HUES6 (cell line): ENCODE results near the gene LAMTOR5.
"Not testable (repeated sequence)": the region's sequence is repeated elsewhere in the genome, so short reads cannot be mapped to it uniquely, and the experiment has no call there.

Experiments used
- H3K27ac ChIP-seq: 2 replicates; pipeline ENCODE4 v1.7.0; 2013; ENCODE audit warnings: low read depth, mild to moderate bottlenecking, low read length, inconsistent platforms
- H3K27me3 ChIP-seq: 2 replicates; pipeline ENCODE4 v1.6.1; 2013; ENCODE audit warnings: low read length; ENCODE audit not compliant: control insufficient read depth, insufficient read depth
- H3K36me3 ChIP-seq: 2 replicates; pipeline ENCODE4 v1.6.1; 2013; ENCODE audit warnings: low read length; ENCODE audit not compliant: control insufficient read depth, insufficient read depth
- H3K4me1 ChIP-seq: 2 replicates; pipeline ENCODE4 v1.6.1; 2013; ENCODE audit warnings: low read length; ENCODE audit not compliant: control insufficient read depth, insufficient read depth
- H3K4me3 ChIP-seq: 2 replicates; pipeline ENCODE4 v1.5.1; 2013; ENCODE audit warnings: low read depth, low read length
- H3K9ac ChIP-seq: one replicate; pipeline ENCODE4 v1.6.1; 2013; ENCODE audit warnings: mild to moderate bottlenecking, low read length
- H3K9me3 ChIP-seq: 2 replicates; pipeline ENCODE4 v1.6.1; 2013; ENCODE audit warnings: low read depth, low read length; ENCODE audit not compliant: control insufficient read depth, insufficient read depth

The LAMTOR5 gene

DNA sequence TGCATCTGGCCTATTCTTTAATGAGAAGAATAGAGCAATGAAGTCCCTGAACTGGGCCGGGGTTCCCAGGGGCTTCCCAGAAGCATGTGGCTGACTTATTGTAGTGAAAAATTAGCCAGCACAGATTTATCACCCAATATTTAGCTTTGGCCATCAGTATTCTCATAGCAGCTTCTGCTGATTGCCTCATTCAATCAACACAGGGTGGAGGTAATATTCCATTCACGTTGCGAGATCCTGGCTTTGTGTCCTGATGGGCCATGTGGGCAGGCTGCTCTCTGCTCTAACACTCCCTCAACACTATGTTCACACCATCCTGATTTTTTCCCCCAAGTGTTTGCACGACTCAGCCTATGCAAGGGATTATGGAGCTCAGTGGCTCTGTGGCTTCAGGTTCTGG lies 21.5 kb upstream of the LAMTOR5 start:
- H3K27ac ChIP-seq: no peak overlapping the region
- no peak overlapping the region for H3K9ac ChIP-seq
- H3K27me3 ChIP-seq: no peaks in the 10 kb centered on the region
- no peaks in the 10 kb centered on the region for H3K9me3 ChIP-seq
- peaks cover 20% of the 10 kb centered on the region for H3K4me1 ChIP-seq
- H3K36me3 ChIP-seq: no peaks in the 10 kb centered on the region
- no peak overlapping the region for H3K4me3 ChIP-seq

- Histone ChIP-seq H3K9me3 (peaks cover under 1% of the 10 kb centered on the region; the same call in 1 of the 2 replicates), H3K36me3 (no peaks in the 10 kb centered on the region), H3K4me1 (peaks cover 9% of the 10 kb centered on the region; the same call in 1 of the 2 replicates), H3K9ac (no peak overlapping the region), H3K27ac (no peak overlapping the region), H3K4me3 (no peak overlapping the region), H3K27me3 (no peaks in the 10 kb centered on the region)
Observed at GRCh38 chr1:110426854-110427253, 19.4 kb upstream of the LAMTOR5 start.

DNA sequence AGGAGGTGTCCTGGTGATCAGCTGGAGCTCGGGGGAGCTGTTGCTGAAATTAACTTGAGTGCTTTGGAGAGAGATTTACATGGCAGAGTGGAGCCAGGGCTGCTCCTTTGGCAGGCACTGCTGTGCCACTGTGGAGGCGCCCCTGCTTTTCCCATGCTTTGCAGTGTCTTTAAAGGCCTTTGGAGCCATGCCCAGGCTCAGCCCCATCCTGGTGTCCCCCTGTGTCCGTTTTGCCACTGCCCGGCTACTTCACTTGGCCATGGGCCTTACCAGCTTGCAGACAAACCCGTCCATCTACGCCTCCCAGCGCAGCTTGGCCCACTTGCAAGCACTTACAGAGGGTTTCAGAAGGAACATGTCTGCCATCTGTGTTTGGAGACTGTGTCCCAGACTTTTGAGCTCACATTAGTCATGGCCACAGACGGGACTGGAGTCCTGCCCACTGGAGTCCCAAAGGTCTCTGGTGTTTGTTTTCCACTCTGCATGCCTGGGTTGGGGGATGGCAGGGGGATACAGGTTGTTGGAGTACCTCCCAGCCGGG lies 18.2 kb upstream of the LAMTOR5 start:
- Histone ChIP-seq H3K27me3 (no peaks in the 10 kb centered on the region), H3K9ac (no peak overlapping the region), H3K36me3 (no peaks in the 10 kb centered on the region), H3K27ac (no peak overlapping the region), H3K4me3 (no peak overlapping the region), H3K9me3 (peaks cover 10% of the 10 kb centered on the region), H3K4me1 (peaks cover 9% of the 10 kb centered on the region; the same call in 1 of the 2 replicates)

- H3K4me3 ChIP-seq: no peak overlapping the region
- H3K9ac ChIP-seq: no peak overlapping the region
- H3K27me3 ChIP-seq: no peaks in the 10 kb centered on the region
- H3K36me3 ChIP-seq: no peaks in the 10 kb centered on the region
- H3K27ac ChIP-seq: no peak overlapping the region
- peaks cover 13% of the 10 kb centered on the region for H3K9me3 ChIP-seq
- peaks cover 4% of the 10 kb centered on the region; the same call in 1 of the 2 replicates for H3K4me1 ChIP-seq
Observed at GRCh38 chr1:110424699-110425611, 17.5 kb upstream of the LAMTOR5 start.

DNA sequence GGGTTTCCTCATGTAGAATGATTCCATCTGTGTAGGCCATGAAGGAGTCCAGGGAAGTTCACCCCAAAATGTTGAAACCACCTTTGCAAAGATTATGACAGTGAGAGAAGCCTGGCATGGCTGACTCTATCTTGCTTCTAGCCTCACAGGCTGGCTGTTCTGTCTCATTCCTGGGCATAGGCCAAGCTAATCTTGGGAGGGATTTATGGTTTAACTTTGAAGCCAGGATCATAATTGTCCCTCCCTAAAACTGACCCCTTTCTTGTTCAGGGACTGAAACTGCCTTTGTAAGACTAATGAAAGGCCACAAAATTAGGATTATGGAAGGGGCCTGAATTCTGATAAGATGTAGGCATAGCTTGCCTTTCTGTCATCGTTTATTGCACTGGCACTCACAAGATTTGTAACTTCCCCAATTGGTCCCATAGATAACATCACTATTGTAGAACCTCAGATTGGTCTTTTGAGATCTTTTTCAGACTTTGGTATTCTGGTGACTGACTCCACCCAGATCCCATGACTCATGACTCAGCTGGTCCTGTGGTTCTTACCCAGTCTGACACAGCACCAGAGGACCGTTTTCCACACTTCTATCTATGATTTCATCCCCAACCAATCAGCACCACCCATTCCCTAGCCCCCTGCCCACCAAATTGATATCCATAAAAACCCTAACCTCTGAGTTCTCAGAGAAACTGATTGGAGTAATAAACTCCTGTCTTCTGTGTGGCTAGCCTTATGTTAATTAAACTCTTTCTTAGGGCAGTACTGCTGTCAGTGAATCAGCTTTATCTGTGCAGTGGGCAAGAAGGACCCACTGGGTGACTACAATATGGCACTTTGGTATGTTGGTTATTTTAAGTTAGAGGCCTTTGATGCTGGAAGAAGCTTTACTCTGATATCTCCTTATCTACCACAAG lies 13.6 kb upstream of the LAMTOR5 start:
- no peak overlapping the region for H3K27ac ChIP-seq
- H3K27me3 ChIP-seq: no peaks in the 10 kb centered on the region
- no peak overlapping the region for H3K9ac ChIP-seq
- peaks cover 13% of the 10 kb centered on the region for H3K9me3 ChIP-seq
- H3K36me3 ChIP-seq: no peaks in the 10 kb centered on the region
- H3K4me3 ChIP-seq: no peak overlapping the region
- H3K4me1 ChIP-seq: peaks cover 13% of the 10 kb centered on the region

- Histone ChIP-seq H3K4me1 (peaks cover 11% of the 10 kb centered on the region), H3K27me3 (no peaks in the 10 kb centered on the region), H3K9me3 (peaks cover 13% of the 10 kb centered on the region), H3K27ac (no peak overlapping the region), H3K9ac (no peak overlapping the region), H3K36me3 (no peaks in the 10 kb centered on the region), H3K4me3 (no peak overlapping the region)
Observed at GRCh38 chr1:110420023-110420662, 12.6 kb upstream of the LAMTOR5 start.

- no peak overlapping the region for H3K9ac ChIP-seq
- H3K27ac ChIP-seq: no peak overlapping the region
- no peak overlapping the region for H3K4me3 ChIP-seq
- H3K4me1 ChIP-seq: peaks cover 11% of the 10 kb centered on the region
- H3K27me3 ChIP-seq: no peaks in the 10 kb centered on the region
- peaks cover 13% of the 10 kb centered on the region for H3K9me3 ChIP-seq
- H3K36me3 ChIP-seq: no peaks in the 10 kb centered on the region
Observed at GRCh38 chr1:110418729-110419128, 11.2 kb upstream of the LAMTOR5 start.

DNA sequence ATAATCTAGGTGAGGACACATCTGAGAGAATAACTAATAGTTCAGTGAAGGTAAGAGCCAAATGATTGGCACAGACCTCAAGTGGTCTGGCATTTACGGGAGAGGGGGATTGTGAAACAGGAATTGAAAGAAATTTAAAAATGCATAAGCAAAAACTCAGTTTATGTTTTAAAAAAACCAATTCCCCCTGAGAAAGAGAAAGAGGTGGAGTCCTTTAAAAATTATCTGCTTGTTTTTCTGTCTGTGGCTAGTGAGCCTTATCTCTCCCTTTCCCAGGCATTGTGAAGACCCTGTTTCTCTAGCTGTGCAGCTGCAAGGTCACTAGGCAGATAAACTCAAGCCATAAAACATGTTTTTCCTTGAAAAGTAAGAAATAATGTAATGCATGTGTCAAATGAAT lies 5.6 kb upstream of the LAMTOR5 start:
- H3K9me3 ChIP-seq, H3K9ac ChIP-seq, H3K27me3 ChIP-seq, H3K27ac ChIP-seq, H3K4me3 ChIP-seq, H3K36me3 ChIP-seq: not testable (repeated sequence)
- peaks cover 14% of the 10 kb centered on the region for H3K4me1 ChIP-seq

DNA sequence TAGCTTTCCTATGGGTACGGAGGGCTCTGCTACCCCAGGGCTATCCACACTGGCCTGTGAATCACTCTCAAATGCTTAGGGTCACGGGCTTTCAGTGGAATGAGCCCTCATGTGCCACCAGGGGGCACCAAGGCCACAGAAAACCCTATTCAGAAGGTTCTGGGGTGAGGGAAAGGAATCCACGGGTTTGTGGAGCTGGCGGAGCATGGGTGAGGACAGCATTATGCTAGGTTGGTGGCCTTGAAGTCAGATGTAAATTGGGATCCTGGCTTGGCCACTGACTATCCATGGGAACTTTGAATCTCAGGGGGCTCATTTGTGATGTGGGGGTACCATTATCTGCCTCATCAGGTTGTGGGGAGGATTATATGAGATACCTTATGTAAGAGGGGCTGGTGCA lies 5.1 kb upstream of the LAMTOR5 start:
- Histone ChIP-seq H3K4me1 (peaks cover 14% of the 10 kb centered on the region), H3K27me3 (no peaks in the 10 kb centered on the region), H3K9ac (no peak overlapping the region), H3K36me3 (no peaks in the 10 kb centered on the region), H3K4me3 (no peak overlapping the region), H3K27ac (no peak overlapping the region), H3K9me3 (no peaks in the 10 kb centered on the region)

GRCh38 chr1:110411173-110411735 lies 3.8 kb upstream of the LAMTOR5 start:
- Histone ChIP-seq H3K4me1 (peaks cover 7% of the 10 kb centered on the region), H3K27ac (no peak overlapping the region), H3K9me3 (no peaks in the 10 kb centered on the region), H3K36me3 (peaks cover under 1% of the 10 kb centered on the region; the same call in 1 of the 2 replicates), H3K4me3 (no peak overlapping the region), H3K27me3 (no peaks in the 10 kb centered on the region), H3K9ac (no peak overlapping the region)
